BJ (cell line): ENCODE data around the gene CCDC148. TPM values are rescaled to one million over a fixed set of nuclear protein-coding genes. Genes with fewer than 3 reads are reported as not detected.

ENCODE experiments used
- CTCF ChIA-PET: fragments of 350-600 bp; formaldehyde crosslinking; extraction: SDS; loops from one replicate; lab custom pipeline; 2021; ENCODE audit warnings: antibody characterized with exemption, inconsistent platforms; lab: Yijun Ruan, JAX
- POLR2A ChIA-PET: fragments of 300-600 bp; sonication (Branson Sonifier 250); formaldehyde crosslinking; extraction: SDS; loops from one replicate; lab custom pipeline; 2021; ENCODE audit warnings: antibody characterized with exemption; lab: Charles Lee
- DNase-seq: peaks from one replicate; pipeline ENCODE4 v3.0.0-alpha.2; 2011; ENCODE audit warnings: low read depth
- H3K27me3 ChIP-seq: 2 replicates; pipeline ENCODE4 v1.6.0; 2011; ENCODE audit warnings: low read length; ENCODE audit not compliant: control insufficient read depth, insufficient read depth
- H3K36me3 ChIP-seq: 2 replicates; pipeline ENCODE4 v1.5.1; 2011; ENCODE audit warnings: low read length; ENCODE audit not compliant: control insufficient read depth, insufficient read depth
- H3K4me3 ChIP-seq: 2 replicates; pipeline ENCODE4 v1.5.1; 2011; ENCODE audit warnings: low read depth, mild to moderate bottlenecking, control low read depth, low read length
- polyA plus RNA-seq: library from polyadenylated mRNA; depleted of rRNA; stranded (reverse); fragments of >200 nt; gene quantifications from 2 replicates; pipeline ENCODE4 v1.2.3, GENCODE V29; 2011
- TF ChIP-seq, protein P1 (sequence below): IDR thresholded peaks from 2 replicates; pipeline ENCODE4 v1.5.1; 2011; ENCODE audit warnings: low read depth, mild to moderate bottlenecking, control low read depth, inconsistent platforms, low read length, moderate library complexity; ENCODE audit not compliant: insufficient read depth

Gene CCDC148
- polyA plus RNA-seq, 1 experiment = 0.75 TPM

DNA sequence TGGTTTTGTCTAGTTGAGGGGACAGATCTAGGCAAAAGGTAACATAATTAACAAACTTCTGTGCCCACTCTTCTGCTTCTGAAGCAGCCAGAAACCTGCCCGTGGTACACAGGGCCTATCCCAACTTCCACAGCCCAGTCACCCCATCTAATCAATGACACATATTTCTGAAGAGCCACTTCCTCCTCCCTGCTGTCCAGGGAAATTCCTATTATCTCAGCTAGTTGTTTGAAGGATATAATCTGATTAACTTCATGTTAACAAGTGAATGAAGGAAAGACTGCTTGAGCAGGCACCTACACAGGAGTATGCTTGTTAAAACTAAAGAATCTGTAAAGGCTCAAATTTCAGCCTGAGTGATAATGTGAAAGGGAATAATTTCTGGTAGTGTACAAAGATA lies 61.4 kb downstream of the CCDC148 start:
- TF ChIP-seq, protein P1, sequence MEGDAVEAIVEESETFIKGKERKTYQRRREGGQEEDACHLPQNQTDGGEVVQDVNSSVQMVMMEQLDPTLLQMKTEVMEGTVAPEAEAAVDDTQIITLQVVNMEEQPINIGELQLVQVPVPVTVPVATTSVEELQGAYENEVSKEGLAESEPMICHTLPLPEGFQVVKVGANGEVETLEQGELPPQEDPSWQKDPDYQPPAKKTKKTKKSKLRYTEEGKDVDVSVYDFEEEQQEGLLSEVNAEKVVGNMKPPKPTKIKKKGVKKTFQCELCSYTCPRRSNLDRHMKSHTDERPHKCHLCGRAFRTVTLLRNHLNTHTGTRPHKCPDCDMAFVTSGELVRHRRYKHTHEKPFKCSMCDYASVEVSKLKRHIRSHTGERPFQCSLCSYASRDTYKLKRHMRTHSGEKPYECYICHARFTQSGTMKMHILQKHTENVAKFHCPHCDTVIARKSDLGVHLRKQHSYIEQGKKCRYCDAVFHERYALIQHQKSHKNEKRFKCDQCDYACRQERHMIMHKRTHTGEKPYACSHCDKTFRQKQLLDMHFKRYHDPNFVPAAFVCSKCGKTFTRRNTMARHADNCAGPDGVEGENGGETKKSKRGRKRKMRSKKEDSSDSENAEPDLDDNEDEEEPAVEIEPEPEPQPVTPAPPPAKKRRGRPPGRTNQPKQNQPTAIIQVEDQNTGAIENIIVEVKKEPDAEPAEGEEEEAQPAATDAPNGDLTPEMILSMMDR = no peak
- CTCF ChIA-PET = no interaction called here
- H3K27me3 ChIP-seq = no peaks in the 10 kb centered on the region
- H3K4me3 ChIP-seq = no peak overlapping the region
- H3K36me3 ChIP-seq = no peaks in the 10 kb centered on the region
- DNase-seq = no peak
- POLR2A ChIA-PET = no interaction called here

DNA sequence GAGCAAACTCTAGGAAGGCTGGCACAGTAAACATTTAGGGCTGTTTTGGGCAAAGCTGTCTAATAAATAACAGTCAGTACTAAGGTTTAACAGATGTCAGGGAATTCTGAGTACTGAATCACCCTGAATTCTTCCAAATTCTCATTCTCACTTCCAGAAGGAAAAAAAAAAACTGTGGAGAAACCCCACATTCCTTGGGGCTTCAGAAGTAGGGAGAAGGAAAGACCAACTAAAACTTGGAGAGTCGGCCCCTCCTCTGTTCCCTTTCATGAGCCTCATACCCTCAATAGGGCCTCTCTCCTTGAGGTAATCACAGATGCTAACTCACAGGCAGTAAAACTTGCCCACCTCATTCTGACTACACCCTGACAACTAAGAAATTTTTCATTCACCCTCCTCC lies 62.1 kb downstream of the CCDC148 start:
- CTCF ChIA-PET = no interaction called here
- no peak for DNase-seq
- TF ChIP-seq, protein P1 = no peak

DNA sequence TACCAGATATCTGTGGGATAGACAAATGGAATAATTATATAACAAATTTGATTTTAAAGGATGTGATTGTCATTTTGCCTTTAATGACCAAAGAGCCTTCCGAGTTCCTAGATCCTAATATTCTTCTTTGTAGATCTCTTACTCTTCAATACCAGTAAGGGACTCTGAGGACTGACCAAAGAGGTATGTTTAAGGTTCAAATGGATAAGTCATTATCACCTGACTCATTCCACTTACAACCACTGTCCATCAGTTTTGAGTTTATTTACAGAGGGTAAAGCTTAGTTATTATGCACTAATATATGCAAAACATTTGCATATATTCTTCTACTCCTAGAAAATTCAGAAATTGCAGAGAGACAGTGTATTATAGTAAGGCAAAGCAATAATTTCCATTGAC lies 62.7 kb downstream of the CCDC148 start:
- H3K36me3 ChIP-seq = no peaks in the 10 kb centered on the region
- no peak overlapping the region for H3K4me3 ChIP-seq
- no peaks in the 10 kb centered on the region for H3K27me3 ChIP-seq
- POLR2A ChIA-PET = no interaction called here
- no peak for DNase-seq
- CTCF ChIA-PET = interaction anchor here (1.0 kb wide), 1 partner anchor 63 kb away, joined by 3 read pairs; the partner anchor contains the start of genes CCDC148 and PKP4
- TF ChIP-seq, protein P1 = no peak

More for the DNA sequence above, 62.1 kb downstream of the CCDC148 start:
- POLR2A ChIA-PET = no interaction called here
- no peaks in the 10 kb centered on the region for H3K36me3 ChIP-seq
- H3K27me3 ChIP-seq = no peaks in the 10 kb centered on the region
- no peak overlapping the region for H3K4me3 ChIP-seq

DNA sequence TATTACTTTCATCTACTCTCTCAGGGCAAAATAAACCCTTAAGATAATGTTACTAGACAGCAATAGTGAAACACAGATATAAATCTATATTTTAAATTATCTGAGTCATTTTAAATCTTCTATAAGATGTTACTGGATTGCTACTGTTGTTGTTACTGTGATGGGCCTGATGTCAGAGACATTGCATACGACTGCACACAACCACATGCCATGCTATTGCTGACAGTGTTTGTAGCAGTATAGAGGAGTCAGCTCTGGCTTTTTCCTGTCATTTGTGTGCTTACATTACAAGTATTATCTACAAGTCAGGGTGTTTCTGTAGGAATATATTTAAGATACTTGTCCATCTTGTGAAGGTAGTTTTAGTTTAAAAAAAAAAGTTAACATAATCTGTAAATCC lies 63.9 kb downstream of the CCDC148 start:
- Histone ChIP-seq H3K27me3 (no peaks in the 10 kb centered on the region), H3K4me3 (no peak overlapping the region), H3K36me3 (no peaks in the 10 kb centered on the region)
- TF ChIP-seq, protein P1 = no peak
- CTCF ChIA-PET = interaction anchor here (1.0 kb wide), 1 partner anchor 64 kb away, joined by 3 read pairs; the partner anchor contains the start of genes CCDC148 and PKP4
- DNase-seq = no peak
- POLR2A ChIA-PET = no interaction called here

DNA sequence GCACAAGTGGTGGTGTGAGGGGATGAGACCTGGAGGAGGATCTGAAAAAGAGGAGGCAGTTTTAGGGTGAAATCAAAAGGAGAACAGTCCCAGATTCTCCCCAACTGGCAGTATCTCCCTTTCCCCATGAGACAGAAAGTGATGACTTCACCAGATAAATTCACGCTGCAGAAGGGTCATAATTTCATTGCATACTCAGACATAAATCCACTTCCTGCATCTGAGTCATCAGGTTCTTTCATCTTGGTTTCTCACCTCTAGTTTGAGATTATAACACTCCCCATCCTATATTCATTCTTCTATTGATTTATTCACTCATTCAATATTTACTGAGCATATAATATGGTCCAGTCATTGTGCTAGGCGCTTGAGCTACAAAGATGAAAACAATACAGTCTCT lies 64.7 kb downstream of the CCDC148 start:
- TF ChIP-seq, protein P1 = no peak
- Histone ChIP-seq H3K36me3 (no peaks in the 10 kb centered on the region), H3K27me3 (no peaks in the 10 kb centered on the region), H3K4me3 (no peak overlapping the region)
- ChIA-PET CTCF (no interaction called here), POLR2A (no interaction called here)
- DNase-seq = no peak
